Stomach (tissue), 9 donors: ENCODE results near the gene HIBCH. TPM values are rescaled to one million over a fixed set of nuclear protein-coding genes. Genes with fewer than 3 reads are reported as not detected.

Source experiments
- DNase-seq, 2 donors: peaks; one replicate each; pipeline versions ENCODE4 v3.0.0 to v3.0.0-alpha.2; 2013 to 2019
- H3K27ac ChIP-seq, 5 donors: fragments of 200-600 bp in 4 of 5; sonication (generic) in 4 of 5; one replicate each; pipeline ENCODE4 v1.5.1; 2013 to 2019; ENCODE audit warnings: mild to moderate bottlenecking in 1 of 5, moderate library complexity in 1 of 5
- H3K27me3 ChIP-seq, 3 donors: fragments of 200-600 bp; sonication (generic); one replicate each; pipeline ENCODE4 v1.5.1; 2017 to 2019; ENCODE audit warnings: mixed run types in 1 of 3
- H3K36me3 ChIP-seq, 4 donors: fragments of 200-600 bp; sonication (generic); 1 replicate in 3 of 4; 2 replicates in 1 of 4; pipeline ENCODE4 v1.5.1; 2016 to 2019
- H3K4me1 ChIP-seq, 4 donors: fragments of 200-600 bp; sonication (generic); one replicate each; pipeline ENCODE4 v1.5.1; 2016 to 2019
- H3K4me3 ChIP-seq, 4 donors: fragments of 200-600 bp; sonication (generic) in 3 of 4; one replicate each; pipeline ENCODE4 v1.5.1; 2016 to 2019; ENCODE audit warnings: mild to moderate bottlenecking in 1 of 4
- H3K9me3 ChIP-seq, 4 donors: fragments of 200-600 bp; sonication (generic); one replicate each; pipeline ENCODE4 v1.5.1; 2016 to 2019
- CTCF ChIP-seq, 7 experiments: fragments of 450-650 bp in 4 of 7; fragments of 200-600 bp in 3 of 7; sonication (generic) in 3 of 7; IDR thresholded peaks; one replicate each; pipeline ENCODE4 v1.5.1; 2016 to 2019; ENCODE audit warnings: antibody characterized with exemption in 7 of 7, control low read depth in 2 of 7, mild to moderate bottlenecking in 1 of 7
- EP300 ChIP-seq: sonication (generic); formaldehyde crosslinking; IDR thresholded peaks from one replicate; pipeline ENCODE4 v1.6.1; 2017; ENCODE audit warnings: antibody characterized with exemption
- POLR2A ChIP-seq, 4 donors: fragments of 450-650 bp; IDR thresholded peaks; one replicate each; pipeline ENCODE4 v1.6.1; 2016; ENCODE audit warnings: antibody characterized with exemption in 4 of 4, control low read depth in 2 of 4, mild to moderate bottlenecking in 1 of 4, moderate library complexity in 1 of 4
- POLR2AphosphoS5 ChIP-seq, 3 donors: sonication (generic); formaldehyde crosslinking; IDR thresholded peaks; one replicate each; pipeline ENCODE4 v1.6.1; 2016; ENCODE audit warnings: antibody characterized with exemption in 3 of 3
- WGBS, 5 donors: extraction: QIAGEN DNeasy Blood & Tissue Kit in 3 of 5; methylation state at CpG; one replicate each; pipeline versions ENCODE4 v1.1.5 to v1.1.7; 2013 to 2018; 5-methylcytosine and 5-hydroxymethylcytosine counted together
- intact Hi-C: fragments of 100-400 bp; cut with DNase I; formaldehyde crosslinking; loops from one replicate; pipeline ENCODE4 v1.15.1; 2023; ENCODE audit warnings: low total_unique reads
- polyA plus RNA-seq, 3 donors: library from polyadenylated mRNA; stranded (reverse); fragments of 200-250 nt; gene quantifications; one replicate each; pipeline ENCODE4 v1.2.3, GENCODE V29; 2013
- total RNA-seq, 5 donors: library from RNA; depleted of rRNA; stranded (reverse); fragments of >200 nt; gene quantifications; one replicate each; pipeline versions ENCODE4 v1.1.0 to v1.2.3, GENCODE V29; 2014 to 2016
- donor health status: healthy with polysubstance abuse.
- donor health status: Bipolar disorder and iron deficiency.
- donor health status: healthy.

HIBCH gene
- total and polyA plus RNA-seq, 8 donors, result 10.3 to 93.3 (median 23.1) TPM

GRCh38 chr2:190177249-190178040 is 142.2 kb downstream of the HIBCH start:
- 88 to 95% (median 91%) methylated on average over 13 of the region's 13 CpGs for WGBS, 5 donors
- H3K27me3 ChIP-seq, result no peaks in the 10 kb centered on the region
- no peak for DNase-seq
- peaks cover 0 to 25% (median 16%) of the 10 kb centered on the region in 4 donors for H3K4me1 ChIP-seq
- TF ChIP-seq POLR2A (IDR thresholded peaks at IDR 0.05) (no peak), POLR2AphosphoS5 (IDR thresholded peaks at IDR 0.05) (no peak), CTCF (IDR thresholded peaks at IDR 0.05) (no peak), EP300 (no peak)
- H3K27ac ChIP-seq, result no peak overlapping the region
- no peak overlapping the region for H3K4me3 ChIP-seq
- H3K36me3 ChIP-seq, result no peaks in the 10 kb centered on the region
- peaks cover 0 to 5% (median 0%) of the 10 kb centered on the region in 4 donors for H3K9me3 ChIP-seq
- intact Hi-C loops, result no loop called here

GRCh38 chr2:190173392-190173791 is 146.2 kb downstream of the HIBCH start:
- TF ChIP-seq EP300 (no peak), CTCF (IDR thresholded peaks at IDR 0.05) (no peak), POLR2A (IDR thresholded peaks at IDR 0.05) (no peak)
- H3K4me3 ChIP-seq, result no peak overlapping the region
- H3K27me3 ChIP-seq, result no peaks in the 10 kb centered on the region
- peaks cover 0 to 5% (median under 1%) of the 10 kb centered on the region in 4 donors for H3K9me3 ChIP-seq
- WGBS, 5 donors, result 83 to 97% (median 90%) methylated on average over 4 of the region's 4 CpGs
- no peak overlapping the region for H3K27ac ChIP-seq
- intact Hi-C loops, result no loop called here
- no peaks in the 10 kb centered on the region for H3K4me1 ChIP-seq
- DNase-seq, result no peak
- H3K36me3 ChIP-seq, result no peaks in the 10 kb centered on the region

- Histone ChIP-seq H3K4me1 (no peaks in the 10 kb centered on the region), H3K36me3 (no peaks in the 10 kb centered on the region), H3K4me3 (no peak overlapping the region), H3K27ac (no peak overlapping the region), H3K27me3 (no peaks in the 10 kb centered on the region), H3K9me3 (peaks cover 0 to 6% (median 3%) of the 10 kb centered on the region in 4 donors)
- intact Hi-C loops, result no loop called here
- WGBS, 5 donors, result 54 to 81% (median 59%) methylated on average over 2 of the region's 2 CpGs
- no peak for DNase-seq
- no peak for TF ChIP-seq EP300
- no peak for TF ChIP-seq POLR2AphosphoS5 (IDR thresholded peaks at IDR 0.05)
- TF ChIP-seq POLR2A (IDR thresholded peaks at IDR 0.05), result no peak
- no peak for TF ChIP-seq CTCF (IDR thresholded peaks at IDR 0.05)
Observed at GRCh38 chr2:190170673-190171072, 149.0 kb downstream of the HIBCH start.

GRCh38 chr2:190169221-190170072 is 150.2 kb downstream of the HIBCH start:
- no peaks in the 10 kb centered on the region for H3K27me3 ChIP-seq
- no peaks in the 10 kb centered on the region for H3K4me1 ChIP-seq
- H3K9me3 ChIP-seq, result peaks cover 0 to 6% (median 5%) of the 10 kb centered on the region in 4 donors
- no peaks in the 10 kb centered on the region for H3K36me3 ChIP-seq
- intact Hi-C loops, result no loop called here
- 62 to 66% (median 63%) methylated on average over 5 of the region's 5 CpGs for WGBS, 5 donors
- H3K4me3 ChIP-seq, result no peak overlapping the region
- no peak overlapping the region for H3K27ac ChIP-seq
- DNase-seq, result no peak
- TF ChIP-seq POLR2AphosphoS5 (IDR thresholded peaks at IDR 0.05) (no peak), POLR2A (IDR thresholded peaks at IDR 0.05) (no peak), CTCF (IDR thresholded peaks at IDR 0.05) (no peak), EP300 (no peak)
